DOHH2 (cell line): ENCODE data around the gene HS3ST4.

Experiments used
- H3F3A ChIP-seq: fragments of 200-600 bp; sonication (generic), shearing (Covaris generic); 2 replicates; pipeline ENCODE4 v1.6.0; 2016; ENCODE audit warnings: antibody characterized with exemption, mild to moderate bottlenecking; ENCODE audit not compliant: control insufficient read depth, insufficient read depth
- H3K27ac ChIP-seq: fragments of 200-600 bp; sonication (generic); 2 replicates; pipeline ENCODE4 v1.5.1; 2014; ENCODE audit warnings: low read depth, mild to moderate bottlenecking, low read length, moderate library complexity
- H3K27me3 ChIP-seq: fragments of 200-600 bp; sonication (generic); 2 replicates; pipeline ENCODE4 v1.6.1; 2014; ENCODE audit warnings: mild to moderate bottlenecking, low read length, mixed read lengths; ENCODE audit not compliant: control insufficient read depth
- H3K36me3 ChIP-seq: fragments of 200-600 bp; sonication (generic); 2 replicates; pipeline ENCODE4 v1.6.1; 2014; ENCODE audit warnings: mild to moderate bottlenecking, low read length, moderate library complexity, mixed read lengths; ENCODE audit not compliant: control insufficient read depth
- H3K4me1 ChIP-seq: fragments of 200-600 bp; sonication (generic); 2 replicates; pipeline ENCODE4 v1.6.1; 2014; ENCODE audit warnings: mild to moderate bottlenecking, low read length, mixed read lengths; ENCODE audit not compliant: control insufficient read depth
- H3K4me2 ChIP-seq: fragments of 200-600 bp; sonication (generic); 2 replicates; pipeline ENCODE4 v1.6.0; 2014; ENCODE audit warnings: mild to moderate bottlenecking, low read length, moderate library complexity
- H3K4me3 ChIP-seq: fragments of 200-600 bp; sonication (generic); 2 replicates; pipeline ENCODE4 v1.5.1; 2014; ENCODE audit warnings: mild to moderate bottlenecking, low read length, mixed read lengths
- H3K79me2 ChIP-seq: fragments of 200-600 bp; sonication (generic); 2 replicates; pipeline ENCODE4 v1.6.1; 2014; ENCODE audit warnings: mild to moderate bottlenecking, low read length, mixed read lengths; ENCODE audit not compliant: control insufficient read depth
- H3K9me2 ChIP-seq: fragments of 200-600 bp; sonication (generic); replicated peaks from 2 replicates; pipeline ENCODE4 v1.6.1; 2014; ENCODE audit warnings: mild to moderate bottlenecking, low read length, mixed read lengths; ENCODE audit not compliant: control insufficient read depth
- H3K9me3 ChIP-seq: fragments of 200-600 bp; sonication (generic); 2 replicates; pipeline ENCODE4 v1.6.1; 2014; ENCODE audit warnings: antibody characterized with exemption, low read length, mixed read lengths; ENCODE audit not compliant: control insufficient read depth, insufficient read depth
- H4K20me1 ChIP-seq: fragments of 200-600 bp; sonication (generic); 2 replicates; pipeline ENCODE4 v1.6.0; 2014; ENCODE audit warnings: low read depth, mild to moderate bottlenecking, antibody characterized with exemption, low read length, moderate library complexity; ENCODE audit not compliant: control insufficient read depth, insufficient read depth
- EZH2phosphoT487 ChIP-seq: fragments of 200-600 bp; sonication (generic); IDR thresholded peaks from 2 replicates; pipeline ENCODE4 v1.6.1; 2017; ENCODE audit warnings: borderline replicate concordance, mild to moderate bottlenecking, antibody characterized with exemption, low read length, moderate library complexity, mixed read lengths
- TF ChIP-seq, protein P1 (sequence below): fragments of 200-600 bp; sonication (generic); IDR thresholded peaks from one replicate; pipeline ENCODE4 v1.5.1; 2014; ENCODE audit warnings: antibody characterized with exemption, mild to moderate bottlenecking, low read depth, low read length; ENCODE audit not compliant: poor library complexity, severe bottlenecking

Gene HS3ST4

DNA sequence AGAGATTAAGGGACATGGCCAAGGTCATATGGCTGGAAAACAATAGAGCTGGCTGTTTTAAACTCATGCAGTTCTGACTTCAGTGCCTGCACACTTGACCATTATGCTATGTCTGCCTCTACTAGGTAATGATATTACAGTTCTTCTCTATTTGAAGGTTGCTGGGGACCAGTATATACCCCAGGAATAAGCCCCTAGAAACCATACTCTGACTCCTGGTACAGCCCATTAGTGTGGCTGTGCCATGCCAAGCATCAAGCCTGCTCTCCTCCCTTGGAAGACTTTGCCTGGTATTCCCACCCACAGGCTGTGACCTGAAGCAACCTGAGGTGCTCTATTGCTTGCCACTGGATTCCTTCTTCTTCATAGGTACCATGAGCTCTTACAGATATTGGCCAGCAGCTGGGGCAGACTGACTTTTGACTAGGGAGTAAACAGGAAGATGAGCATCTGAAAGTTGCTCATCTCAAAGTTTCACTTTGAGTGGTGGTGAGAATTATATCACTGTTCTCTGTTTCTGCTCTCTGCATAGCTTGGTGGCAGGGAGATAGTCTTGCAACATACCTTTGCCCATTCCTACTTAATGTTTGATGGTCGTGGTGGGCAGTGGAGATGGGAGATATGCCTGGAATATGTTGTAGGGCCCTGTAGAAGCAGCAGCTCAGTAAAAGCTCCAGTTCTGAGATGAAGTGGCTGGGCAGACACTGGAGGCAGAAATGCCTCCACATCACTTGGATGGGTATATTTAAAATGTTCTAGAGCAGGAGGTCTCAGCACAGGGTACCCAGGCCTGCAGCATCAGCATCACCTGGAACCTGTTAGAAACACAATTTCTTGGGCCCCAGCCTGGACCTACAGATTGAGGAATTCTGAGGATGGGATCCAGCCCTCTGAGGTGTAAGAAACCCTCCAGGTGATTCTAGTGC lies 274.7 kb downstream of the HS3ST4 start:
- TF ChIP-seq EZH2phosphoT487: no peak
- TF ChIP-seq, protein P1, sequence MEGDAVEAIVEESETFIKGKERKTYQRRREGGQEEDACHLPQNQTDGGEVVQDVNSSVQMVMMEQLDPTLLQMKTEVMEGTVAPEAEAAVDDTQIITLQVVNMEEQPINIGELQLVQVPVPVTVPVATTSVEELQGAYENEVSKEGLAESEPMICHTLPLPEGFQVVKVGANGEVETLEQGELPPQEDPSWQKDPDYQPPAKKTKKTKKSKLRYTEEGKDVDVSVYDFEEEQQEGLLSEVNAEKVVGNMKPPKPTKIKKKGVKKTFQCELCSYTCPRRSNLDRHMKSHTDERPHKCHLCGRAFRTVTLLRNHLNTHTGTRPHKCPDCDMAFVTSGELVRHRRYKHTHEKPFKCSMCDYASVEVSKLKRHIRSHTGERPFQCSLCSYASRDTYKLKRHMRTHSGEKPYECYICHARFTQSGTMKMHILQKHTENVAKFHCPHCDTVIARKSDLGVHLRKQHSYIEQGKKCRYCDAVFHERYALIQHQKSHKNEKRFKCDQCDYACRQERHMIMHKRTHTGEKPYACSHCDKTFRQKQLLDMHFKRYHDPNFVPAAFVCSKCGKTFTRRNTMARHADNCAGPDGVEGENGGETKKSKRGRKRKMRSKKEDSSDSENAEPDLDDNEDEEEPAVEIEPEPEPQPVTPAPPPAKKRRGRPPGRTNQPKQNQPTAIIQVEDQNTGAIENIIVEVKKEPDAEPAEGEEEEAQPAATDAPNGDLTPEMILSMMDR: no peak
- Histone ChIP-seq H3K4me2 (no peak overlapping the region), H3K4me3 (no peak overlapping the region), H3K27me3 (no peaks in the 10 kb centered on the region), H3K79me2 (no peaks in the 10 kb centered on the region), H4K20me1 (no peaks in the 10 kb centered on the region), H3K9me3 (no peaks in the 10 kb centered on the region), H3K4me1 (no peaks in the 10 kb centered on the region), H3F3A (no peaks in the 10 kb centered on the region), H3K36me3 (no peaks in the 10 kb centered on the region), H3K27ac (no peak overlapping the region), H3K9me2 (no peaks in the 10 kb centered on the region)

DNA sequence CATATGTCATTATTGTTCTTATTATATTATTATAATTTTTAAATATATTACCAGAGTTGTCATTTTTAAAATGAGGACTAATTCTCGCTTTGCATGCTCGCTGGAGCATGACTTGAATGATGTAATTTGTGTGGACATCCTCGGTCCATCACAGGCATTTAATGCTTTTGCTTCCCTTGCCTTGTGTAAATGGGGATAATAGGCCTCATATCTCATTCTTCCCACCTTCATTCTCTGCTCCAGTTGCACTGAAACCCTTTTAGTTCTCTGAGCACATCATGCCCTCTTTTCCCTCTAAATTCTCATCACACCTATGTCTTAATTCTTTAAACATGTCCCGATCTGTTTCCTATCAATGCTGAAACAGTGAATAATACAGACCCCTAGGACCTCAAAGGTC lies 285.4 kb downstream of the HS3ST4 start:
- no peaks in the 10 kb centered on the region for H3K36me3 ChIP-seq
- H3K9me3 ChIP-seq: no peaks in the 10 kb centered on the region
- H3K4me3 ChIP-seq: no peak overlapping the region
- no peaks in the 10 kb centered on the region for H3K27me3 ChIP-seq
- H3K27ac ChIP-seq: no peak overlapping the region
- no peaks in the 10 kb centered on the region for H3F3A ChIP-seq
- H3K79me2 ChIP-seq: no peaks in the 10 kb centered on the region
- TF ChIP-seq, protein P1: no peak
- TF ChIP-seq EZH2phosphoT487: no peak
- no peaks in the 10 kb centered on the region for H3K9me2 ChIP-seq
- no peaks in the 10 kb centered on the region for H4K20me1 ChIP-seq
- H3K4me1 ChIP-seq: no peaks in the 10 kb centered on the region
- no peak overlapping the region for H3K4me2 ChIP-seq

DNA sequence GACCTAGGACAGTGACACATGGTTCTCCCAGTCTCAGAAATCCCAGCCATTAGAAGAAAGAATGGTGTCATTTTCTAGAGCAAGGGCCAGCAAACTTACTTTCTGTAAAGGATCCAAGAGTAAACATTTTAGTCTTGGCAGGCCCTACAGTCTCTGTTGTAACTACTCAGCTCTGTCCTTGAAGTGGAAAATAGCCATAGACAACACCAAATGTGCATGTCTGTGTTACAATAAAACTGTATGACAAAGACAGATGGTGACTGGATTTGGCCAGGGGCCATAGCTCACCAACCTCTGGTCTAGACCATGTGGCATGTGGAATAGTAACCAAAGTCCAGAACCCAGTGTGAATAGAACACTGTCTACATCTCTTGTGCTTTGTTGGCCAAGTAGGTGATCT lies 286.5 kb downstream of the HS3ST4 start:
- Histone ChIP-seq H3K9me3 (no peaks in the 10 kb centered on the region), H3K4me1 (no peaks in the 10 kb centered on the region), H3K4me2 (no peak overlapping the region), H3K79me2 (no peaks in the 10 kb centered on the region), H3K27me3 (no peaks in the 10 kb centered on the region), H4K20me1 (no peaks in the 10 kb centered on the region), H3K9me2 (no peaks in the 10 kb centered on the region), H3K36me3 (no peaks in the 10 kb centered on the region), H3K27ac (no peak overlapping the region), H3F3A (no peaks in the 10 kb centered on the region), H3K4me3 (no peak overlapping the region)
- TF ChIP-seq, protein P1: no peak
- no peak for TF ChIP-seq EZH2phosphoT487
